Fibroblast of villous mesenchyme (primary cell): Measurements from ENCODE around the gene TNFAIP3. TPM values are rescaled to one million over a fixed set of nuclear protein-coding genes. Genes with fewer than 3 reads are reported as not detected.
"Not testable (repeated sequence)": the region's sequence is repeated elsewhere in the genome, so short reads cannot be mapped to it uniquely, and the experiment has no call there.

Source experiments
- DNase-seq: peaks from one replicate; pipeline ENCODE4 v3.0.0-alpha.2; 2010; ENCODE audit warnings: low read depth
- H3K4me3 ChIP-seq: 2 replicates; pipeline ENCODE4 v1.5.1; 2011; ENCODE audit warnings: low read depth, mild to moderate bottlenecking, low read length
- total RNA-seq: library from RNA; depleted of rRNA; stranded (reverse); fragments of >200 nt; gene quantifications from 2 replicates; pipeline ENCODE4 v1.2.3, GENCODE V29; 2012
- TF ChIP-seq, protein P1 (sequence below): IDR thresholded peaks from 2 replicates; pipeline ENCODE4 v1.5.1; 2012; ENCODE audit warnings: low read depth, mild to moderate bottlenecking, low read length; ENCODE audit not compliant: insufficient read depth

Gene TNFAIP3
- total RNA-seq, 1 donor: 3.9 TPM

DNA sequence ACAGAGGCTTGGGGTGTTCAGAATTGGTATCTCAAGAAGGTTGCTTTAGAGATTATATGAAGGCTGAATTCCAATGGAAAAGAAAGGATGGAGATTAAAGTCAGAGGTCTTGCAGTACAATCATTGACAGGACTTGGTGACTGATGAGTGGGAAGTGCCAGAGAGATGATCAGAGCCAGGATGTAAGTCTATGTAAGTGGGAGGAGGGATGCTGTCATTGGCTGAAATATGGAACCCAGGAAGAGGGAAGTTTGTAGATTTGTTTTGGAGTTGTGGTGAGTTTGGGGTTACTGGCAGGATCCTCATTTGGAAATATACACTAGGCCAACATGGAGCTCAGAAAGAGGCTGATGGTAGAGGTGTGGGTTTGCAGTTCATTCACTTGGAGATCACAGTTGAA lies 23.8 kb upstream of the TNFAIP3 start:
- TF ChIP-seq, protein P1, sequence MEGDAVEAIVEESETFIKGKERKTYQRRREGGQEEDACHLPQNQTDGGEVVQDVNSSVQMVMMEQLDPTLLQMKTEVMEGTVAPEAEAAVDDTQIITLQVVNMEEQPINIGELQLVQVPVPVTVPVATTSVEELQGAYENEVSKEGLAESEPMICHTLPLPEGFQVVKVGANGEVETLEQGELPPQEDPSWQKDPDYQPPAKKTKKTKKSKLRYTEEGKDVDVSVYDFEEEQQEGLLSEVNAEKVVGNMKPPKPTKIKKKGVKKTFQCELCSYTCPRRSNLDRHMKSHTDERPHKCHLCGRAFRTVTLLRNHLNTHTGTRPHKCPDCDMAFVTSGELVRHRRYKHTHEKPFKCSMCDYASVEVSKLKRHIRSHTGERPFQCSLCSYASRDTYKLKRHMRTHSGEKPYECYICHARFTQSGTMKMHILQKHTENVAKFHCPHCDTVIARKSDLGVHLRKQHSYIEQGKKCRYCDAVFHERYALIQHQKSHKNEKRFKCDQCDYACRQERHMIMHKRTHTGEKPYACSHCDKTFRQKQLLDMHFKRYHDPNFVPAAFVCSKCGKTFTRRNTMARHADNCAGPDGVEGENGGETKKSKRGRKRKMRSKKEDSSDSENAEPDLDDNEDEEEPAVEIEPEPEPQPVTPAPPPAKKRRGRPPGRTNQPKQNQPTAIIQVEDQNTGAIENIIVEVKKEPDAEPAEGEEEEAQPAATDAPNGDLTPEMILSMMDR: no peak
- no peak for DNase-seq
- H3K4me3 ChIP-seq: no peak overlapping the region

DNA sequence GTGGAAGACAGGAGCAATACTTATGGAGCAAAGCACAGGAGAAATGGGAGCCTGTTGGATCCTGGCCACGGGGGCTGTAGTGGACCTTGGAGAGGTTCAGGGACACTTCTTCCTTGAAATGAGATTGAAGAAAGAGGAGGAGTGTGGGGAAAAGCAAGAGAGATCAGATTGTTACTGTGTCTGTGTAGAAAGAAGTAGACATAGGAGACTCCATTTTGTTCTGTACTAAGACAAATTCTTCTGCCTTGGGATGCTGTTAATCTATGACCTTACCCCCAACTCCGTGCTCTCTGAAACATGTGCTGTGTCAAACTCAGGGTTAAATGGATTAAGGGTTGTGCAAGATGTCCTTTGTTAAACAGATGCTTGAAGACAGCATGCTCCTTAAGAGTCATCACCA lies 22.7 kb upstream of the TNFAIP3 start:
- H3K4me3 ChIP-seq, DNase-seq: not testable (repeated sequence)

DNA sequence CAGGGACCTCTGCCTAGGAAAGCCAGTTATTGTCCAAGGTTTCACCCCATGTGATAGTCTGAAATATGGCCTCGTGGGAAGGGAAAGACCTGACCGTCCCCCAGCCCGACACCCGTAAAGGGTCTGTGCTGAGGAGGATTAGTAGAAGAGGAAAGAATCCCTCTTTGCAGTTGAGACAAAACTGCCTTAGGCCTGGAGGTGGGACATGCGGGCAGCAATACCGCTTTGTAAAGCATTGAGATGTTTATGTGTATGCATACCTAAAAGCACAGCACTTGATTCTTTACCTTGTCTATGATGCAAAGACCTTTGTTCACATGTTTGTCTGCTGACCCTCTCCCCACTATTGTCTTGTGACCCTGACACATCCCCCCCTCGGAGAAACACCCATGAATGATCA lies 22.3 kb upstream of the TNFAIP3 start:
- H3K4me3 ChIP-seq, DNase-seq: not testable (repeated sequence)

DNA sequence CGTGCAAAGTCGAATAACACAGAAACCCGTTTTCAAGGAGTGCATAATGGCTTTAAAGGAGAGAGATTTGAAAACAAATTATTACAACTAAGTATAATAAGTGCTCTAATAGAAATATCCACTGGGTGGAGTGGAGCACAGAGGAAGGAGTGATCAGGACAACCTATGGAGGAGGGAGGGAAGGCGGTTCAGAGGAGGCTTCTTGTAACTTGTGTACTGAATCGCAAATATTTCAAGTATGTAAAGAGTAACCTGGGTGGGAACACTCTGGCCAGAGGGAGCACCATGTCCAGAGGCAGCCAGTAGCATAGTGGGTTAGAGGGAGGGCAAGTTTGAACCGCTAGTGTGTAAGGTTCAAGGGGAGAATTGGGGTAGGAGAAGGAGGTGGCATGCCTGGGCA lies 21.6 kb upstream of the TNFAIP3 start:
- TF ChIP-seq, protein P1: peak; percentile 39
- DNase-seq: peak; percentile 32
- no peak overlapping the region for H3K4me3 ChIP-seq

DNA sequence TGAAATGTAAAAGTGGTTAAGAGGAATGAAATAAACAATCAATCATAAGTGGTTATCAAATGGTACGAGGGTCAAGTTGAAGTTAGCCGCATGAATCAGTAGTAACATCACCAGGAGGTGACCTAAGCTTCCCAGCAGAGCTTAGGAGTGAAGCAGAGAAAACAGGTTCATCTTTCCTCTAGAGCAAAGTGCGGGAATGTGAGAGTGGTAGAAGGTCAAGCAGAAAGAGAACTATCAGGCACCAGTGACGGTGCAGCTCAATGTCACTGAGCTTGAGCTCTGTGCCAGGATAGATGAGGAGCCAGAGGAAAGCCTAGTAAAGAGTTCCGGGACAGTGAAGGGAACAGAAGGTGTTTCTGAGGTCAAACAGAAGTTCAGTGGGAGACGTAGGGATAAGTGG lies 20.8 kb upstream of the TNFAIP3 start:
- no peak for DNase-seq
- H3K4me3 ChIP-seq: no peak overlapping the region
- TF ChIP-seq, protein P1: no peak

DNA sequence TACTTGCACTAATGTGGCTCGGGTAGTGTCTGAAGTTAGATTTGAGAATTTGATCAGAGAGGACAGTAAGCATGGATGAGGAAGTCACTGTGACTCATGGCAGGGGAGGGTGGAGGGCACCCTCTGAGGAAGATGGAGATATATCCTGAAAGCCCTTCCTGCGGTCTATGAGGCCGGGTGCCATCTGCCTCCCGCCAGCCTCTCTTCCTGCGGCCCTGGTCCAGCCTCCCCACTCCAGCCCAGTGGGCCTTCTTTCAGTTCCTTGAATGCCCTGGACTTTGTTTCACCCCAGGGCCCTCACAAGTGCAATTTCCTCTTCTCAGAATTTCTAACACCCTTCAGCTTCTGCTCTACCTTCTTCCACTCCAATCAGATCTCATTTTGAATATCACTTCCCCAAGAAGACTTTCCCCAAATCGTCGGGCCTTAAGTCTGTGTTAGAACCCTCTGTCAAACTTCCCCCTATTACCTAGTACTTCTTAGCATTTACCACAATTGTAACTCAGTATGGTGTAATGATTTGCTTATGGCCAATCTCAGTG lies 20.2 kb upstream of the TNFAIP3 start:
- no peak for DNase-seq
- TF ChIP-seq, protein P1: no peak
- no peak overlapping the region for H3K4me3 ChIP-seq

DNA sequence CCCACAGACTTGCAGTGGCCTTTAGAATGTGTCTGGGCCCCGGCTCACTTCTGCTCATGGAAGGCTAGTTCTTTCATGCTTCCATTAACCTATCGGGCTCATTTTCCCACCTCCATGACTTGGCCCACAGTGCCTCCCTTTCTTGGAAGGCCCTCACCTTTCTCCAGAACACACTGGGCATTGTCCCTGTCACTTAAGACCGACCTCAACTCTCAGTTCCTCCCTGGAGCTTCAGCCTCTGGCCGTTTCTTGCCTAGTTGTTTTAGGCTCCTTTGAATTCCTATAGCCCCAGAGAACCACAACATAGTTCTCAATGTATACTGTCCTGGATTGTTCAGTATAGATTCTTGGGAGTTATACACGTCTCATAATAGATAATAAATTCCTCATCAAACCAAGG lies 19.3 kb upstream of the TNFAIP3 start:
- no peak for DNase-seq
- TF ChIP-seq, protein P1: no peak
- no peak overlapping the region for H3K4me3 ChIP-seq

DNA sequence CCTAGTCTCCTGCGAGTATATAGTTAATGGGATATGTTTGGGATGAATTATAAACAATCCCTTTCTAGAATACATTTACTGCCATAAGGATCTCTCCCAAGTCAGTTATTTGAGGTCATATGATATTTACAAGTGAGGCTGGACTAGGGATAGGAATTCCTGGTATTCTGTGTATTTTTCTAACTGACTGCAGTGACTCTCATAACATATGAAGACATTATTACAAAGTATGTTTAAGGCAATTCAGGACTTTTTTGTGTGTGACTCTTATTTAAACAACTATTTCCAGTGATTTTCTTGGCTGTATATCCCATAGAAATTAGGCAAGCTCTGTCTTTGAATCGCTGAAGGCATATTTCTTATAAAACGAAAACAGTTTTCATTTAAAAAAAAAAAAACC lies 18.4 kb upstream of the TNFAIP3 start:
- H3K4me3 ChIP-seq: no peak overlapping the region
- peak; percentile 78 for DNase-seq
- TF ChIP-seq, protein P1: no peak
